HepG2 (cell line): ENCODE data around the gene PPIL3.

Experiments
- AHDC1 ChIP-seq: sonication (generic); formaldehyde crosslinking; IDR thresholded peaks from 2 replicates; pipeline ENCODE4 v1.5.1; 2020; ENCODE audit warnings: mild to moderate bottlenecking, missing genetic modification reagents, borderline replicate concordance
- BCLAF1 ChIP-seq: fragments of 450-650 bp; IDR thresholded peaks from 2 replicates; pipeline ENCODE4 v1.6.1; 2017; ENCODE audit warnings: mild to moderate bottlenecking
- CTCF ChIP-seq: sonication (generic); formaldehyde crosslinking; IDR thresholded peaks from 2 replicates; pipeline ENCODE4 v1.5.0; 2020; ENCODE audit warnings: mild to moderate bottlenecking, missing genetic modification reagents, moderate library complexity
- HMGA1 ChIP-seq: sonication (generic); formaldehyde crosslinking; conservative IDR thresholded peaks from 2 replicates; pipeline ENCODE4 v1.4.0; 2020; ENCODE audit warnings: missing genetic modification reagents
- HNF1A ChIP-seq, 2 experiments: sonication (generic) in 1 of 2; formaldehyde crosslinking in 1 of 2; IDR thresholded peaks; 2 replicates each; pipeline versions ENCODE4 v1.4.0 to v1.6.1; 2016 to 2020; ENCODE audit warnings: borderline replicate concordance in 1 of 2, low read depth in 1 of 2, mild to moderate bottlenecking in 1 of 2, missing genetic modification reagents in 1 of 2
- ZNF12 ChIP-seq: sonication (generic); formaldehyde crosslinking; IDR thresholded peaks from 2 replicates; pipeline ENCODE4 v1.5.0; 2020; ENCODE audit warnings: missing genetic modification reagents

- TF ChIP-seq BCLAF1: no peak
- TF ChIP-seq CTCF (CRISPR knock-in tag): peak; percentile 92
- TF ChIP-seq AHDC1: no peak
- TF ChIP-seq HMGA1: no peak
- 0 out of 2 replicates have a peak, but pooled peaks have one; percentile 32 for TF ChIP-seq ZNF12 (CRISPR knock-in tag)
- no peak for TF ChIP-seq HNF1A (IDR thresholded peaks at IDR 0.05; ENCODE audit: low read depth)
- no peak for TF ChIP-seq HNF1A (CRISPR knock-in tag; IDR thresholded peaks at IDR 0.05; ENCODE audit: borderline replicate concordance)
Observed at GRCh38 chr2:200901459-200902072, 12.7 kb upstream of the PPIL3 start.
